Osteoblast (primary cell): ENCODE data around the gene DCLK1. TPM values are rescaled to one million over a fixed set of nuclear protein-coding genes. Genes with fewer than 3 reads are reported as not detected.

Source experiments
- DNase-seq: peaks from one replicate; pipeline ENCODE4 v3.0.0; 2011; ENCODE audit warnings: low spot score, mixed read lengths; ENCODE audit not compliant: insufficient read length; ENCODE audit errors: missing footprints
- H2AFZ ChIP-seq: 2 replicates; pipeline ENCODE4 v1.6.0; 2011; ENCODE audit warnings: mild to moderate bottlenecking, low read length
- H3K27ac ChIP-seq: 2 replicates; pipeline ENCODE4 v1.5.1; 2011; ENCODE audit warnings: mild to moderate bottlenecking, low read depth, low read length, moderate library complexity
- H3K27me3 ChIP-seq: 2 replicates; pipeline ENCODE4 v1.6.0; 2012; ENCODE audit warnings: mild to moderate bottlenecking, control low read depth, inconsistent platforms, low read length, moderate library complexity; ENCODE audit not compliant: insufficient read depth
- H3K36me3 ChIP-seq: 2 replicates; pipeline ENCODE4 v1.5.1; 2011; ENCODE audit warnings: mild to moderate bottlenecking, low read length, control low read depth, moderate library complexity; ENCODE audit not compliant: insufficient read depth
- H3K4me1 ChIP-seq: 2 replicates; pipeline ENCODE4 v1.5.1; 2011; ENCODE audit warnings: mild to moderate bottlenecking, low read length, control low read depth, moderate library complexity; ENCODE audit not compliant: insufficient read depth
- H3K4me2 ChIP-seq: 2 replicates; pipeline ENCODE4 v1.6.0; 2011; ENCODE audit warnings: mild to moderate bottlenecking, low read length; ENCODE audit not compliant: insufficient read depth
- H3K4me3 ChIP-seq: fragments of 200-600 bp; sonication (generic); 3 replicates; pipeline ENCODE4 v1.5.1; 2012; ENCODE audit warnings: mild to moderate bottlenecking, low read length, inconsistent platforms; ENCODE audit not compliant: insufficient read depth
- H3K79me2 ChIP-seq: 2 replicates; pipeline ENCODE4 v1.6.0; 2012; ENCODE audit warnings: mild to moderate bottlenecking, low read length, control low read depth, inconsistent platforms; ENCODE audit not compliant: insufficient read depth
- H3K9me3 ChIP-seq: 2 replicates; pipeline ENCODE4 v1.5.1; 2011; ENCODE audit warnings: low read depth, low read length, control low read depth
- H4K20me1 ChIP-seq: 2 replicates; pipeline ENCODE4 v1.6.0; 2012; ENCODE audit warnings: mild to moderate bottlenecking, low read length, control low read depth; ENCODE audit not compliant: insufficient read depth
- total RNA-seq: library from RNA; depleted of rRNA; stranded (reverse); fragments of >200 nt; gene quantifications from 2 replicates; pipeline ENCODE4 v1.2.3, GENCODE V29; 2012
- TF ChIP-seq, protein P1 (sequence below): IDR thresholded peaks from 2 replicates; pipeline ENCODE4 v1.5.1; 2011; ENCODE audit warnings: mild to moderate bottlenecking, low read depth, low read length, moderate library complexity; ENCODE audit errors: extremely low read depth

The DCLK1 gene
- total RNA-seq, 1 donor: 132 TPM

DNA sequence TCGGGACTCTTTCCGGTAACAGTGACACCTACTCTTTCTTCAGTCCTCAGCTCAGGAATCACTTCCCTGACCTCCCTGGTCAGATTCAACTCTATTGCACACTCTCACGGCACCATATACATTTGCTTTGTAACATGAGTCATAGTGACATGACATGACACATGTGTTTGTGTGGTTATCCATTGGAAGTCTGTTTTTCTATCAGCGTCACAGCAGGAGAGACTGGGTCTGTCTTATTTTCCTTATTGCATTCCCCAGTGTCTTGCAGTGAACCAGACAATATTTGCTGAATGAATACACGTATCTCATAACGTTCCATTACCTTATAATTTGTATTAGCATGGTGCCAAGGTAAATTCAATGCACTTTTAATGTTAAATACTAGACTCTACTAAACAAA, 102.0 kb downstream of the DCLK1 start:
- H2AFZ ChIP-seq: peak overlapping the region; percentile 48
- H3K4me1 ChIP-seq: peaks cover 21% of the 10 kb centered on the region
- no peaks in the 10 kb centered on the region for H3K36me3 ChIP-seq
- H3K27me3 ChIP-seq: no peaks in the 10 kb centered on the region
- TF ChIP-seq, protein P1, sequence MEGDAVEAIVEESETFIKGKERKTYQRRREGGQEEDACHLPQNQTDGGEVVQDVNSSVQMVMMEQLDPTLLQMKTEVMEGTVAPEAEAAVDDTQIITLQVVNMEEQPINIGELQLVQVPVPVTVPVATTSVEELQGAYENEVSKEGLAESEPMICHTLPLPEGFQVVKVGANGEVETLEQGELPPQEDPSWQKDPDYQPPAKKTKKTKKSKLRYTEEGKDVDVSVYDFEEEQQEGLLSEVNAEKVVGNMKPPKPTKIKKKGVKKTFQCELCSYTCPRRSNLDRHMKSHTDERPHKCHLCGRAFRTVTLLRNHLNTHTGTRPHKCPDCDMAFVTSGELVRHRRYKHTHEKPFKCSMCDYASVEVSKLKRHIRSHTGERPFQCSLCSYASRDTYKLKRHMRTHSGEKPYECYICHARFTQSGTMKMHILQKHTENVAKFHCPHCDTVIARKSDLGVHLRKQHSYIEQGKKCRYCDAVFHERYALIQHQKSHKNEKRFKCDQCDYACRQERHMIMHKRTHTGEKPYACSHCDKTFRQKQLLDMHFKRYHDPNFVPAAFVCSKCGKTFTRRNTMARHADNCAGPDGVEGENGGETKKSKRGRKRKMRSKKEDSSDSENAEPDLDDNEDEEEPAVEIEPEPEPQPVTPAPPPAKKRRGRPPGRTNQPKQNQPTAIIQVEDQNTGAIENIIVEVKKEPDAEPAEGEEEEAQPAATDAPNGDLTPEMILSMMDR: no peak
- H4K20me1 ChIP-seq: no peaks in the 10 kb centered on the region
- no peak overlapping the region for H3K4me2 ChIP-seq
- H3K9me3 ChIP-seq: no peaks in the 10 kb centered on the region
- DNase-seq: peak; percentile 77
- no peak overlapping the region for H3K4me3 ChIP-seq
- H3K27ac ChIP-seq: peak overlapping the region; percentile 89
- no peaks in the 10 kb centered on the region for H3K79me2 ChIP-seq

DNA sequence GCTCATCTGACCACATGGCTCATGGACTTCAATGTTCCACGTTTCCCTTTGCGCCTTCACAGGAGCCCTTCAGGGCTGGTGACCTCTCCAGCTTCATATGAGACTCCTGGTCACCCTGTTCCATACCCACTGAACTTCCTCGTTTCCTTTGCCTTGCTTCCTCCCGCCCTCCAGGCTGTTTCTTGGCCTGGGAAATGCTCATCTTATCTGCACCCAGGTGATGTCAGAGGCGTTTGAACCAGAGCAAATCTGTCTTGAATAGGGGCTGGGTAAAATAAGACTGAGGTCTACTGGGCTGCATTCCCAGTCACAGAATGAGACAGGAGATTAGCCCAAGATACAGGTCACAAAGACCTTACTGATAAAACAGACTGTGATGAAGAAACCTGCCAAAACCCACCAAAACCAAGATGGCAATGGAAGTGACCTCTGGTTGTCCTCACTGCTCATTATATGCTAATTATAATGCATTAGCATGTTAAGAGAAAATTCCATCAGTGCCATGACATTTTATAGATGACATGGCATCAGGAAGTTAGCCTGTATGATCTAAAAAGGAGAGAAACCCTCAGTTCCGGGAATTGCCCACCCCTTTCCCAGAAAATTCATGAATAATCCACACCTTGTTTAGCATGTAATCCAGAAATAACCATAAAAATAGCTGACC, 102.7 kb downstream of the DCLK1 start:
- peak overlapping the region; percentile 60 for H3K27ac ChIP-seq
- no peaks in the 10 kb centered on the region for H3K27me3 ChIP-seq
- H3K36me3 ChIP-seq: no peaks in the 10 kb centered on the region
- no peaks in the 10 kb centered on the region for H3K9me3 ChIP-seq
- no peaks in the 10 kb centered on the region for H3K79me2 ChIP-seq
- no peaks in the 10 kb centered on the region for H4K20me1 ChIP-seq
- TF ChIP-seq, protein P1: no peak
- no peak for DNase-seq
- H3K4me2 ChIP-seq: no peak overlapping the region
- peaks cover 21% of the 10 kb centered on the region for H3K4me1 ChIP-seq
- no peak overlapping the region for H2AFZ ChIP-seq
- no peak overlapping the region for H3K4me3 ChIP-seq

DNA sequence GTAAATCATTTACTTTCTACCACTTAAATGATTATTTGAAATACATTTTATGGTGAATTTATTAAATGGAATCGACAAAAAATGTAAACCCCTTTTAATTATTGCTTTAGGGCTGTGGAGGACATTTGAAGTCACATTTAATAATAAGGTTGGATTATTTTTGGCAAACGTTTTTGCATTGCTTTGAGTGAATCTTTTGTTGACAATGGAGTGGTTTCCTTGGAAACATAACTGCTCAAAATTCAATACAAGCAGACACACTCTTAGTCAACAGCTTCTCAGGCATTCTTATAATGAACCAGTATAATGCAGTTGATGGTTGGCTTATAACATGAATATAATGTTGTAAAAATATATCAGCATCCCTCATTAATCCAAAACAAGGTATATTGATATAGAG, 104.7 kb downstream of the DCLK1 start:
- Histone ChIP-seq H3K4me3 (no peak overlapping the region), H3K36me3 (no peaks in the 10 kb centered on the region), H3K9me3 (no peaks in the 10 kb centered on the region), H3K4me2 (no peak overlapping the region), H3K4me1 (peaks cover 21% of the 10 kb centered on the region), H3K79me2 (no peaks in the 10 kb centered on the region), H3K27ac (no peak overlapping the region), H3K27me3 (no peaks in the 10 kb centered on the region), H4K20me1 (no peaks in the 10 kb centered on the region), H2AFZ (no peak overlapping the region)
- TF ChIP-seq, protein P1: no peak
- DNase-seq: no peak

DNA sequence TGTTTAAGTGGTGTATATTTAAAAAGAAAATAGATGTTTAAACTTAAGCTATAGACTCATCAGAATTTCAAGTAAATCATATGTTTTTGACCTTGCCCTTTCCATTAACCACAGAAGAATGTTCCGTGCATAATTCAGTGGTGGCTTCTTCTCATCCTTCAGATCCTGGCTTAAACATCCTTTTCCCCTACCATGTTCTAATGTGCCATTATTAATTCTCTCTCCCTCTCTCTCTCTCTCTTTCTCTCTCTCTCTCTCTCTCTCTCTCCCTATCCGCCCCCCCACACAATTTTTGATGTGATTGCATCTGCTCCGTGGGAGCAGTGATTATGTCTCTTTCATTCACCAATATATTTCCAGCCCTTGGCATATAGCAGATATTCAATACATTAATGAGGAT, 116.4 kb downstream of the DCLK1 start:
- H3K36me3 ChIP-seq: no peaks in the 10 kb centered on the region
- no peaks in the 10 kb centered on the region for H3K27me3 ChIP-seq
- no peaks in the 10 kb centered on the region for H4K20me1 ChIP-seq
- H3K27ac ChIP-seq: no peak overlapping the region
- H3K4me2 ChIP-seq: no peak overlapping the region
- no peak overlapping the region for H3K4me3 ChIP-seq
- no peaks in the 10 kb centered on the region for H3K9me3 ChIP-seq
- no peak overlapping the region for H2AFZ ChIP-seq
- no peaks in the 10 kb centered on the region for H3K79me2 ChIP-seq
- H3K4me1 ChIP-seq: peaks cover 4% of the 10 kb centered on the region
- peak; percentile 71 for DNase-seq
- TF ChIP-seq, protein P1: no peak
